IMR-90 (cell line): Measurements from ENCODE around the gene CAMTA1. TPM values are rescaled to one million over a fixed set of nuclear protein-coding genes. Genes with fewer than 3 reads are reported as not detected.

Experiments
- ATAC-seq: fragments of 200-7000 bp; cut with Tn5 transposase; 2 replicates; pipeline ENCODE4 v1.9.1; 2020; ENCODE audit warnings: low read depth, mild to moderate bottlenecking, moderate library complexity
- BruUV-seq: library from RNA; stranded (reverse); fragments of 400-500 nt; replicated peaks from 2 replicates; lab custom pipeline; 2021; lab: Mats Ljungman, UMichigan
- CTCF ChIA-PET: fragments of 300-600 bp; formaldehyde crosslinking; extraction: SDS; loops from one replicate; lab custom pipeline; 2021; ENCODE audit warnings: antibody characterized with exemption; lab: Yijun Ruan, JAX
- POLR2A ChIA-PET: fragments of 300-600 bp; sonication (Branson Sonifier 250); formaldehyde crosslinking; loops from one replicate; lab custom pipeline; 2022; ENCODE audit warnings: antibody characterized with exemption; ENCODE audit not compliant: unreplicated experiment; lab: Charles Lee
- DNase-seq: peaks from one replicate; pipeline ENCODE4 v3.0.0; 2013
- H2AFZ ChIP-seq: replicated peaks from 2 replicates; pipeline ENCODE3; 2013; ENCODE audit warnings: low read length, mild to moderate bottlenecking; ENCODE audit not compliant: poor library complexity
- H2AK5ac ChIP-seq: 2 replicates; pipeline ENCODE4 v1.6.1; 2013; ENCODE audit warnings: low read depth, low read length, inconsistent platforms
- H2AK9ac ChIP-seq: replicated peaks from 2 replicates; pipeline ENCODE3; 2013; ENCODE audit warnings: mild to moderate bottlenecking, low read depth, low read length, moderate library complexity; ENCODE audit not compliant: poor library complexity
- H2BK120ac ChIP-seq: 2 replicates; pipeline ENCODE4 v1.6.1; 2013; ENCODE audit warnings: low read depth, low read length, inconsistent platforms
- H2BK15ac ChIP-seq: 3 replicates; pipeline ENCODE4 v1.6.1; 2013; ENCODE audit warnings: low read depth, low read length, inconsistent platforms
- H2BK20ac ChIP-seq: 2 replicates; pipeline ENCODE4 v1.6.1; 2013; ENCODE audit warnings: low read depth, mild to moderate bottlenecking, inconsistent platforms, low read length, moderate library complexity
- H2BK5ac ChIP-seq: 2 replicates; pipeline ENCODE4 v1.6.1; 2013; ENCODE audit warnings: mild to moderate bottlenecking, low read depth, low read length, inconsistent platforms; ENCODE audit not compliant: poor library complexity, severe bottlenecking
- H3K14ac ChIP-seq: replicated peaks from 2 replicates; pipeline ENCODE4 v1.6.1; 2013; ENCODE audit warnings: low read depth, low read length, inconsistent platforms
- H3K18ac ChIP-seq: 2 replicates; pipeline ENCODE4 v1.6.1; 2013; ENCODE audit warnings: low read depth, low read length, control low read depth
- H3K23ac ChIP-seq: 2 replicates; pipeline ENCODE4 v1.6.1; 2013; ENCODE audit warnings: low read depth, low read length, inconsistent platforms
- H3K27ac ChIP-seq: 2 replicates; pipeline ENCODE4 v1.5.1; 2013; ENCODE audit warnings: mild to moderate bottlenecking, control low read depth, low read length; ENCODE audit not compliant: insufficient read depth
- H3K27me3 ChIP-seq: 2 replicates; pipeline ENCODE4 v1.6.1; 2013; ENCODE audit warnings: low read length; ENCODE audit not compliant: control insufficient read depth, insufficient read depth
- H3K36me3 ChIP-seq: 2 replicates; pipeline ENCODE4 v1.6.1; 2013; ENCODE audit warnings: low read length, mixed read lengths; ENCODE audit not compliant: control insufficient read depth, insufficient read depth
- H3K4ac ChIP-seq: 2 replicates; pipeline ENCODE4 v1.6.1; 2013; ENCODE audit warnings: low read depth, low read length, inconsistent platforms
- H3K4me1 ChIP-seq: 2 replicates; pipeline ENCODE4 v1.6.1; 2013; ENCODE audit warnings: low read length, mixed read lengths; ENCODE audit not compliant: control insufficient read depth, insufficient read depth
- H3K4me2 ChIP-seq: 2 replicates; pipeline ENCODE4 v1.6.1; 2013; ENCODE audit warnings: low read depth, mild to moderate bottlenecking, control low read depth, low read length, moderate library complexity
- H3K4me3 ChIP-seq: 2 replicates; pipeline ENCODE4 v1.5.1; 2013; ENCODE audit warnings: low read depth, mild to moderate bottlenecking, control low read depth, low read length, moderate library complexity; ENCODE audit not compliant: insufficient read depth
- H3K56ac ChIP-seq: 2 replicates; pipeline ENCODE4 v1.6.1; 2013; ENCODE audit warnings: low read length, inconsistent platforms; ENCODE audit not compliant: insufficient read depth; ENCODE audit errors: extremely low read depth
- H3K79me1 ChIP-seq, 2 experiments: 2 replicates each; pipeline ENCODE4 v1.6.1; 2013; ENCODE audit warnings: low read length in 2 of 2, inconsistent platforms in 1 of 2, low read depth in 1 of 2
- H3K9ac ChIP-seq: 2 replicates; pipeline ENCODE4 v1.6.1; 2013; ENCODE audit warnings: low read depth, low read length, control low read depth
- H3K9me1 ChIP-seq: 2 replicates; pipeline ENCODE4 v1.6.1; 2013; ENCODE audit warnings: low read length, inconsistent platforms; ENCODE audit not compliant: insufficient read depth
- H3K9me3 ChIP-seq: 2 replicates; pipeline ENCODE4 v1.6.1; 2013; ENCODE audit warnings: low read length; ENCODE audit not compliant: control insufficient read depth, insufficient read depth
- H4K20me1 ChIP-seq: 2 replicates; pipeline ENCODE4 v1.6.1; 2013; ENCODE audit warnings: low read length, inconsistent platforms; ENCODE audit not compliant: insufficient read depth
- H4K5ac ChIP-seq: 2 replicates; pipeline ENCODE4 v1.6.1; 2013; ENCODE audit warnings: mild to moderate bottlenecking, low read depth, low read length, control low read depth
- H4K8ac ChIP-seq, 2 experiments: 2 replicates each; pipeline ENCODE4 v1.6.1; 2013; ENCODE audit warnings: low read depth in 2 of 2, low read length in 2 of 2, control low read depth in 1 of 2, inconsistent platforms in 1 of 2
- H4K91ac ChIP-seq: 2 replicates; pipeline ENCODE4 v1.6.1; 2013; ENCODE audit warnings: low read depth, low read length, inconsistent platforms; ENCODE audit not compliant: insufficient read depth
- CHD1 ChIP-seq: IDR thresholded peaks from 2 replicates; pipeline ENCODE4 v1.6.1; 2012; ENCODE audit warnings: low read depth, low read length, improper control_type of control experiment
- CTCF ChIP-seq: conservative IDR thresholded peaks from 2 replicates; pipeline ENCODE4 v1.5.1; 2012; ENCODE audit warnings: mild to moderate bottlenecking, low read depth, low read length, improper control_type of control experiment
- MAZ ChIP-seq: IDR thresholded peaks from 2 replicates; pipeline ENCODE4 v1.6.1; 2012; ENCODE audit warnings: low read depth, mild to moderate bottlenecking, low read length, improper control_type of control experiment, moderate library complexity, borderline replicate concordance
- MXI1 ChIP-seq: IDR thresholded peaks from 2 replicates; pipeline ENCODE4 v1.6.1; 2012; ENCODE audit warnings: low read depth, mild to moderate bottlenecking, low read length, moderate library complexity, borderline replicate concordance
- RAD21 ChIP-seq: IDR thresholded peaks from 2 replicates; pipeline ENCODE4 v1.6.1; 2012; ENCODE audit warnings: low read length, improper control_type of control experiment
- USF2 ChIP-seq: fragments of 150-350 bp; IDR thresholded peaks from 2 replicates; pipeline ENCODE4 v1.6.1; 2017; ENCODE audit warnings: mild to moderate bottlenecking, antibody characterized with exemption, low read length, low read depth
- WGBS, 2 experiments: methylation state at CpG; one replicate each; pipeline versions ENCODE4 v1.1.5 to v1.1.7; 2013; ENCODE audit warnings: missing lambda C conversion rate in 2 of 2; ENCODE audit not compliant: insufficient read length in 1 of 2; ENCODE audit errors: extremely low coverage in 2 of 2; 5-methylcytosine and 5-hydroxymethylcytosine counted together
- dilution Hi-C: fragments of 300-500 bp; cut with HindIII; formaldehyde crosslinking; loops from one replicate; pipeline ENCODE4 v1.14.3; 2018; ENCODE audit warnings: low sequenced_read_pairs; ENCODE audit not compliant: unreplicated experiment
- in situ Hi-C: fragments of 300-500 bp; cut with MboI; formaldehyde crosslinking; loops from 3 replicates; pipeline ENCODE4 v1.14.3; 2019; ENCODE audit warnings: low sequenced_read_pairs, inconsistent platforms, mixed read lengths
- intact Hi-C: fragments of 100-400 bp; cut with micrococcal nuclease; formaldehyde crosslinking; loops from 2 replicates; pipeline ENCODE4 v1.10.0; 2022
- polyA plus RNA-seq, 3 experiments: library from polyadenylated mRNA; depleted of rRNA; stranded (reverse); fragments of >200 nt; gene quantifications; 2 replicates each; pipeline ENCODE4 v1.2.3, GENCODE V29; 2012; ENCODE audit warnings: low replicate concordance in 1 of 3
- total RNA-seq: library from RNA; depleted of rRNA; stranded (reverse); fragments of >200 nt; gene quantifications from 2 replicates; pipeline ENCODE4 v1.2.3, GENCODE V29; 2012

The CAMTA1 gene
- total and polyA plus RNA-seq, 2 of the 4 experiments (the other 2 are of a cell fraction) = 35.5 to 74.3 TPM

GRCh38 chr1:6927626-6928025 is 142.4 kb downstream of the CAMTA1 start:
- no peak overlapping the region for H3K27ac ChIP-seq
- no TSS peak for BruUV-seq
- ATAC-seq = peak; percentile 64

More at GRCh38 chr1:6927626-6928025, 142.4 kb downstream of the CAMTA1 start:
- ChIA-PET CTCF (no interaction called here), POLR2A (no interaction called here)
- dilution Hi-C loops = no loop called here
- Histone ChIP-seq H2BK15ac (no peak overlapping the region), H4K91ac (no peak overlapping the region), H3K36me3 (no peaks in the 10 kb centered on the region), H3K79me1 (no peaks in the 10 kb centered on the region), H2BK5ac (no peak overlapping the region), H3K9ac (no peak overlapping the region), H3K4me3 (no peak overlapping the region), H3K4me1 (peaks cover 4% of the 10 kb centered on the region; the same call in 1 of the 2 replicates), H2BK20ac (no peak overlapping the region), H3K14ac (no peak overlapping the region), H2AK5ac (no peak overlapping the region), H3K23ac (no peak overlapping the region), H4K20me1 (no peaks in the 10 kb centered on the region), H3K4ac (no peak overlapping the region), H3K4me2 (no peak overlapping the region), H3K56ac (no peak overlapping the region), H2AK9ac (peak overlapping the region; percentile 40), H3K9me3 (no peaks in the 10 kb centered on the region), H3K18ac (no peak overlapping the region), H4K8ac (no peak overlapping the region), H3K27me3 (peaks cover 49% of the 10 kb centered on the region), H4K5ac (no peak overlapping the region), H3K9me1 (no peaks in the 10 kb centered on the region), H2BK120ac (no peak overlapping the region), H2AFZ (peak overlapping the region; percentile 48)
- intact Hi-C loops = no loop called here
- peak; percentile 7 for DNase-seq
- 20% methylated on average over 2 of the region's 4 CpGs; no CpG with 5 or more reads in 1 of the 2 experiments for WGBS, 2 experiments
- TF ChIP-seq MAZ = no peak
- TF ChIP-seq RAD21 = no peak
- TF ChIP-seq CTCF = no peak
- no peak for TF ChIP-seq CHD1
- no peak for TF ChIP-seq MXI1
- no peak for TF ChIP-seq USF2
- in situ Hi-C loops = no loop called here
